B cell (primary cell): ENCODE data around the gene ASMT. TPM values are rescaled to one million over a fixed set of nuclear protein-coding genes. Genes with fewer than 3 reads are reported as not detected.

Experiments used
- ATAC-seq: fragments of 200-7000 bp; cut with Tn5 transposase; one replicate; pipeline ENCODE4 v1.10.0; 2021; ENCODE audit warnings: low read depth, mild to moderate bottlenecking, moderate number of reproducible peaks, moderate library complexity
- CTCF ChIA-PET: fragments of 350-600 bp; sonication (Branson Sonifier 250); formaldehyde crosslinking; loops from one replicate; lab custom pipeline; 2021; ENCODE audit warnings: antibody characterized with exemption, inconsistent platforms; lab: Charles Lee
- POLR2A ChIA-PET: fragments of 350-600 bp; sonication (Branson Sonifier 250); formaldehyde crosslinking; loops from one replicate; lab custom pipeline; 2021; ENCODE audit warnings: antibody characterized with exemption; lab: Charles Lee
- DNase-seq: peaks from one replicate; pipeline ENCODE4 v3.0.0; 2013
- H2AFZ ChIP-seq: 2 replicates; pipeline ENCODE4 v1.6.1; 2012; ENCODE audit warnings: mild to moderate bottlenecking, low read depth, low read length; ENCODE audit not compliant: insufficient read depth, poor library complexity, severe bottlenecking
- H3K27ac ChIP-seq, 2 donors: 1 replicate in 1 of 2; 2 replicates in 1 of 2; pipeline ENCODE4 v1.5.1; 2012 to 2013; ENCODE audit warnings: low read length in 2 of 2, mild to moderate bottlenecking in 2 of 2, moderate library complexity in 1 of 2
- H3K27me3 ChIP-seq, 4 experiments: fragments of 200-600 bp in 1 of 4; sonication (generic) in 1 of 4; replicated peaks in 1 of 4; 1 replicate in 2 of 4; 2 replicates in 2 of 4; pipeline versions ENCODE4 v1.6.1 to v1.7.0; 2013 to 2016; ENCODE audit warnings: low read length in 3 of 4, mild to moderate bottlenecking in 2 of 4, mixed read lengths in 1 of 4, moderate library complexity in 1 of 4; ENCODE audit not compliant: insufficient read depth in 4 of 4, control insufficient read depth in 3 of 4; ENCODE audit errors: control extremely low read depth in 1 of 4
- H3K36me3 ChIP-seq, 2 experiments: replicated peaks in 1 of 2; 1 replicate in 1 of 2; 2 replicates in 1 of 2; pipeline versions ENCODE4 v1.6.1 to v1.7.1; 2013; ENCODE audit warnings: low read length in 1 of 2; ENCODE audit not compliant: insufficient read depth in 2 of 2, control insufficient read depth in 1 of 2; ENCODE audit errors: control extremely low read depth in 1 of 2, extremely low read depth in 1 of 2
- H3K4me1 ChIP-seq, 2 donors: fragments of 200-600 bp in 1 of 2; sonication (generic) in 1 of 2; 1 replicate in 1 of 2; 2 replicates in 1 of 2; pipeline versions ENCODE4 v1.5.1 to v1.6.1; 2013 to 2017; ENCODE audit warnings: low read length in 2 of 2; ENCODE audit not compliant: control insufficient read depth in 2 of 2, insufficient read depth in 2 of 2
- H3K4me2 ChIP-seq: replicated peaks from 2 replicates; pipeline ENCODE3; 2012; ENCODE audit warnings: mild to moderate bottlenecking, low read depth, low read length; ENCODE audit not compliant: poor library complexity, severe bottlenecking
- H3K4me3 ChIP-seq, 5 experiments: fragments of 200-600 bp in 1 of 5; sonication (generic) in 1 of 5; 1 replicate in 3 of 5; 2 replicates in 2 of 5; pipeline versions ENCODE4 v1.5.1 to v1.7.0; 2011 to 2016; ENCODE audit warnings: low read length in 4 of 5, mild to moderate bottlenecking in 4 of 5, low read depth in 2 of 5, control low read depth in 1 of 5, moderate library complexity in 1 of 5; ENCODE audit not compliant: insufficient read depth in 1 of 5; ENCODE audit errors: control extremely low read depth in 1 of 5, extremely low read depth in 1 of 5
- H3K79me2 ChIP-seq: fragments of 200-600 bp; sonication (generic); one replicate; pipeline ENCODE4 v1.6.0; 2016; ENCODE audit warnings: low read length; ENCODE audit not compliant: control insufficient read depth, insufficient read depth
- H3K9ac ChIP-seq: fragments of 200-600 bp; sonication (generic); 2 replicates; pipeline ENCODE4 v1.6.1; 2017; ENCODE audit warnings: mild to moderate bottlenecking, low read length, moderate library complexity
- H3K9me3 ChIP-seq, 3 donors: one replicate each; pipeline versions ENCODE4 v1.6.1 to v1.7.1; 2013; ENCODE audit warnings: low read length in 2 of 3; ENCODE audit not compliant: control insufficient read depth in 2 of 3, insufficient read depth in 1 of 3; ENCODE audit errors: control extremely low read depth in 1 of 3
- H4K20me1 ChIP-seq: 2 replicates; pipeline ENCODE4 v1.6.0; 2012; ENCODE audit warnings: mild to moderate bottlenecking, low read length; ENCODE audit not compliant: insufficient read depth, control insufficient read depth, poor library complexity, severe bottlenecking
- H3K27ac Mint-ChIP-seq: one replicate; pipeline ENCODE4 v1.8.0; 2021; ENCODE audit warnings: mixed read lengths
- H3K27me3 Mint-ChIP-seq: one replicate; pipeline ENCODE4 v1.8.0; 2021; ENCODE audit warnings: mixed read lengths
- H3K4me1 Mint-ChIP-seq: one replicate; pipeline ENCODE4 v1.8.0; 2021; ENCODE audit warnings: mixed read lengths
- H3K4me3 Mint-ChIP-seq: one replicate; pipeline ENCODE4 v1.8.0; 2021; ENCODE audit warnings: mixed read lengths
- H3K9me3 Mint-ChIP-seq: one replicate; pipeline ENCODE4 v1.8.0; 2022; ENCODE audit warnings: mixed read lengths; ENCODE audit not compliant: insufficient read depth
- EZH2 ChIP-seq: IDR thresholded peaks from 2 replicates; pipeline ENCODE4 v1.6.1; 2012; ENCODE audit warnings: borderline replicate concordance, low read depth, mild to moderate bottlenecking, moderate library complexity, low read length; ENCODE audit not compliant: insufficient read depth, poor library complexity, severe bottlenecking
- WGBS: methylation state at CpG from one replicate; pipeline ENCODE4 v1.1.5; 2013; ENCODE audit warnings: missing lambda C conversion rate; ENCODE audit not compliant: insufficient coverage; 5-methylcytosine and 5-hydroxymethylcytosine counted together
- intact Hi-C: fragments of 100-400 bp; cut with micrococcal nuclease; formaldehyde crosslinking; loops from one replicate; pipeline ENCODE4 v1.10.0; 2022
- polyA plus RNA-seq: library from polyadenylated mRNA; depleted of rRNA; stranded (reverse); fragments of >200 nt; gene quantifications from 2 replicates; pipeline ENCODE4 v1.2.3, GENCODE V29; 2012
- total RNA-seq, 2 donors: library from RNA; stranded (reverse); fragments of 120-200 nt in 1 of 2; gene quantifications; 1 replicate in 1 of 2; 2 replicates in 1 of 2; pipeline versions ENCODE4 v1.2.3 to v1.2.4, GENCODE V29; 2013 to 2022
- TF ChIP-seq, protein P1 (sequence below): fragments of 200-600 bp; IDR thresholded peaks from one replicate; pipeline ENCODE4 v1.8.0; 2022; ENCODE audit warnings: antibody characterized with exemption, mild to moderate bottlenecking

ASMT gene
- total and polyA plus RNA-seq, 2 donors (not counting 1 experiment from before 2014, with no cell fraction given), result 0.63 TPM; not detected in 1

DNA sequence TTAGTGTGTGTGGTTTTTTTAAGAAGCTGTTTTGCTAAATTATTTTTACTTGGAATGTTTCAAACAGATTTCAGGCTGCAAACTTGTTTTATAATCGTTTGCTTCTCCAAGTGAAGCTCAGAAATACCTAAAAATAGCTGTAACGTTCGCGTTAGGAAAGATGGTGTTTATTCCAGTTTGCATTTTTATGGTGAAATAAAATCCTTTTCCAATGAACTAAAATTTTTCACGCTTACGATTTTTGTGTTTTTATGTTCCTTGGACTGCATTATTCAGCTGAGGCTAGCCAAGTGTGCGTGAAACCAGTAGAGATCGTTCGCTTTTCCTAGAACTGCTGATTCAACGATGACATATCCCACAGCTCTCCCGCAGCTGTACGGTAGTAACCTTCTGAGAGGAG is 12.6 kb upstream of the ASMT start:
- ChIA-PET POLR2A (no interaction called here), CTCF (no interaction called here)
- Mint-ChIP-seq H3K4me1 (peaks cover 2% of the 10 kb centered on the region), H3K27me3 (no peaks in the 10 kb centered on the region), H3K9me3 (no peaks in the 10 kb centered on the region), H3K4me3 (no peak overlapping the region), H3K27ac (no peak overlapping the region)
- peaks cover 0 to 7% (median 0%) of the 10 kb centered on the region in 3 donors for H3K9me3 ChIP-seq
- H3K79me2 ChIP-seq, result peaks cover 29% of the 10 kb centered on the region
- TF ChIP-seq EZH2, result no peak
- TF ChIP-seq, protein P1, sequence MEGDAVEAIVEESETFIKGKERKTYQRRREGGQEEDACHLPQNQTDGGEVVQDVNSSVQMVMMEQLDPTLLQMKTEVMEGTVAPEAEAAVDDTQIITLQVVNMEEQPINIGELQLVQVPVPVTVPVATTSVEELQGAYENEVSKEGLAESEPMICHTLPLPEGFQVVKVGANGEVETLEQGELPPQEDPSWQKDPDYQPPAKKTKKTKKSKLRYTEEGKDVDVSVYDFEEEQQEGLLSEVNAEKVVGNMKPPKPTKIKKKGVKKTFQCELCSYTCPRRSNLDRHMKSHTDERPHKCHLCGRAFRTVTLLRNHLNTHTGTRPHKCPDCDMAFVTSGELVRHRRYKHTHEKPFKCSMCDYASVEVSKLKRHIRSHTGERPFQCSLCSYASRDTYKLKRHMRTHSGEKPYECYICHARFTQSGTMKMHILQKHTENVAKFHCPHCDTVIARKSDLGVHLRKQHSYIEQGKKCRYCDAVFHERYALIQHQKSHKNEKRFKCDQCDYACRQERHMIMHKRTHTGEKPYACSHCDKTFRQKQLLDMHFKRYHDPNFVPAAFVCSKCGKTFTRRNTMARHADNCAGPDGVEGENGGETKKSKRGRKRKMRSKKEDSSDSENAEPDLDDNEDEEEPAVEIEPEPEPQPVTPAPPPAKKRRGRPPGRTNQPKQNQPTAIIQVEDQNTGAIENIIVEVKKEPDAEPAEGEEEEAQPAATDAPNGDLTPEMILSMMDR, result no peak
- no peak overlapping the region for H3K4me2 ChIP-seq
- H3K36me3 ChIP-seq, result peaks cover 2 to 59% of the 10 kb centered on the region in 2 experiments
- no peak overlapping the region for H3K4me3 ChIP-seq
- WGBS, result 94% methylated on average over 5 of the region's 12 CpGs
- H3K27ac ChIP-seq, result no peak overlapping the region
- ATAC-seq, result no peak
- H2AFZ ChIP-seq, result no peak overlapping the region
- intact Hi-C loops, result no loop called here
- DNase-seq, result no peak
- no peaks in the 10 kb centered on the region for H3K27me3 ChIP-seq
- no peak overlapping the region for H3K9ac ChIP-seq
- peaks cover 0 to 11% of the 10 kb centered on the region in 2 donors for H3K4me1 ChIP-seq
- peaks cover 43% of the 10 kb centered on the region for H4K20me1 ChIP-seq

DNA sequence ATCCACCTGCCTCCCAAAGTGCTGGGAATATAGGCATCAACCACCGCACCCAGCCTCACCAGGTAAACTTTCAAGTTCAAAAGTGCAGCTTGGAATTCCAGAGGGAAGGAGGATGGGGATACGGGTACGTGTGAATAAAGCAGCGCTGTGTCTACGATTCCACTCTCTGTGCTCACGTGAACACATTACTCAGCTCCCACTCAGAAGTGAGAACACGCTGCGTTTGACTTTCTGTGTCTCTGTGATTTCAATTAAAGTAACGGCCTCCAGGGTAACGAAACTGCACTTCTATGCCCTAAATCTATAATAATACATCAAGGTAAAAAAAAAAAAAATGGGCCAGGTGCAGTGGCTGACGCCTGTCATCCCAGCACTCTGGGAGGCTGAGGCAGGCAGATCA is 8.4 kb upstream of the ASMT start:
- Histone ChIP-seq H3K27me3 (no peaks in the 10 kb centered on the region), H3K4me1 (peaks cover 0 to 7% of the 10 kb centered on the region in 2 donors), H3K9me3 (peaks cover 0 to 5% (median 0%) of the 10 kb centered on the region in 3 donors), H4K20me1 (peaks cover under 1% of the 10 kb centered on the region), H3K4me2 (no peak overlapping the region), H3K4me3 (no peak overlapping the region), H3K27ac (no peak overlapping the region), H2AFZ (no peak overlapping the region), H3K36me3 (peaks cover 2 to 20% of the 10 kb centered on the region in 2 experiments), H3K79me2 (no peaks in the 10 kb centered on the region), H3K9ac (no peak overlapping the region)
- Mint-ChIP-seq H3K9me3 (no peaks in the 10 kb centered on the region), H3K27ac (no peak overlapping the region), H3K4me1 (peaks cover 6% of the 10 kb centered on the region), H3K4me3 (no peak overlapping the region), H3K27me3 (no peaks in the 10 kb centered on the region)
- intact Hi-C loops, result loop anchor here (5.0 kb wide), 1 partner anchor 41 kb away; no protein-coding TSS in a partner anchor
- TF ChIP-seq, protein P1, result no peak
- no peak for TF ChIP-seq EZH2
- ATAC-seq, result no peak
- no peak for DNase-seq
- ChIA-PET POLR2A (no interaction called here), CTCF (no interaction called here)
- 93% methylated on average over 7 of the region's 11 CpGs for WGBS
